Cardiac muscle cell (in vitro differentiated cells and primary cell): ENCODE measurements around the gene SNORC. TPM values are rescaled to one million over a fixed set of nuclear protein-coding genes. Genes with fewer than 3 reads are reported as not detected.
"Not testable (repeated sequence)": the region's sequence is repeated elsewhere in the genome, so short reads cannot be mapped to it uniquely, and the experiment has no call there.

Source experiments
- DNase-seq, 2 donors: peaks; one replicate each; pipeline versions ENCODE4 v3.0.0 to v3.0.0-alpha.2; 2010 to 2017; ENCODE audit warnings: low read depth in 1 of 2, low spot score in 1 of 2
- H3K27ac ChIP-seq: fragments of 200-600 bp; sonication (generic); 2 replicates; pipeline ENCODE4 v1.5.1; 2016
- H3K27me3 ChIP-seq: fragments of 200-600 bp; sonication (generic); 2 replicates; pipeline ENCODE4 v1.6.0; 2016; ENCODE audit warnings: control low read depth
- H3K36me3 ChIP-seq: fragments of 200-600 bp; sonication (generic); 2 replicates; pipeline ENCODE4 v1.5.1; 2016; ENCODE audit warnings: control low read depth
- H3K4me1 ChIP-seq: fragments of 200-600 bp; sonication (generic); 2 replicates; pipeline ENCODE4 v1.8.1; 2017; ENCODE audit warnings: low read depth, mild to moderate bottlenecking, mixed run types
- H3K4me3 ChIP-seq: fragments of 200-600 bp; sonication (generic); 2 replicates; pipeline ENCODE4 v1.5.1; 2016; ENCODE audit warnings: mild to moderate bottlenecking
- H3K9me3 ChIP-seq: fragments of 200-600 bp; sonication (generic); 2 replicates; pipeline ENCODE4 v1.5.1; 2017; ENCODE audit warnings: low read depth, mild to moderate bottlenecking, control low read depth
- polyA plus RNA-seq: library from polyadenylated mRNA; unstranded; fragments of >200 nt; fragmentation: Nextera tagmentation; extraction: Ambion mirVana; gene quantifications from 2 replicates; pipeline ENCODE4 v1.2.1, GENCODE V29; 2016
- total RNA-seq: library from RNA; depleted of rRNA; stranded (reverse); fragments of >200 nt; gene quantifications from 2 replicates; pipeline ENCODE4 v1.2.3, GENCODE V29; 2016
- TF ChIP-seq, protein P1 (sequence below): IDR thresholded peaks from 2 replicates; pipeline ENCODE4 v1.5.1; 2012; ENCODE audit warnings: low read depth, mild to moderate bottlenecking, low read length

The SNORC gene
- total and polyA plus RNA-seq, 2 experiments from 2014 or later = 2.3 to 13.1 TPM

DNA sequence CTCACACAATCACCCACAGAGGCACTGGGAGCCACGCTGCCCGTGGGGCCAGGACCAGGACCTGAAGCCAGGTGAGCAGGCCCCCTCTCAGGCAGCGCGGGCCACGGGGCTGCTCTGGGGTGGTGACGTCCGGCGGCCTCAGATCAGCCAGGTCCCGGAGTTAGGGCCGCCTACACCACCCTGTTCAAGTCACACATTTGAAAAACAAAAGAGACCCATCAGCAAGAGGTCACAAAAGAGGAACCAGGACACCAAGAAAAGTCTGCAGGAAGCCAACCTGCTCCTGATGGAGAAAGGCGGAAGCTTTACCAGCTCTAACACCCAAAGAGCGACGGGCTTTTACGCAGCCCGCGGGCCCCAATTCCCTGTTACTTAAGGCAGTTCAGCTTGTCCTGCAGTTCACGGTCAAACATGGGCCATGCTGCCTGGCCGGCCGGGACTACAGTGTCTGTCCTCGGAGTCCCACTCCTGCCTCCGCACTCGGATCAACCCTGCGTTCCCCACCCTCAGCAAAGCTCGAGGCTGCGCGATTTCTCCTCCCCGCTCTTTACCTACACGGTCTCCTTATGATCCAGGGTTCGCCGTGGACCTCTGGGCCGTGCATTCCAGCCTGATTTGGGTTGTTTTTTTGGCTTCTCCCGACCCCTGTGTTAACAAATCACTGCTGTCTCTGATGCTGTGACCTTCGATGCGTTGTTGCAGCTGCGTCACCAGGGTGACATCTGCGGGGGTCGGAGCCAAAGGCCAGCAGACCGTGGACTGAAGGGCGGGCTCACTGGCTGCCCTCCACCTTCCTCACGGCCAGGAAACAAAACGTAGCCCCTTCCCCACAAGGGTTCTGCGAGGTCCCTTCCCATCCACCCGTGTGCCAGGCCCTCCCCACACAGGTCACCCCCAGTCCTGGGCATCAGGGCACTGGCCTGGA lies 31.0 kb downstream of the SNORC start:
- Histone ChIP-seq H3K27ac (no peak overlapping the region), H3K36me3 (no peaks in the 10 kb centered on the region), H3K4me3 (no peak overlapping the region), H3K9me3 (no peaks in the 10 kb centered on the region), H3K4me1 (no peaks in the 10 kb centered on the region), H3K27me3 (no peaks in the 10 kb centered on the region)
- no peak for DNase-seq
- TF ChIP-seq, protein P1, sequence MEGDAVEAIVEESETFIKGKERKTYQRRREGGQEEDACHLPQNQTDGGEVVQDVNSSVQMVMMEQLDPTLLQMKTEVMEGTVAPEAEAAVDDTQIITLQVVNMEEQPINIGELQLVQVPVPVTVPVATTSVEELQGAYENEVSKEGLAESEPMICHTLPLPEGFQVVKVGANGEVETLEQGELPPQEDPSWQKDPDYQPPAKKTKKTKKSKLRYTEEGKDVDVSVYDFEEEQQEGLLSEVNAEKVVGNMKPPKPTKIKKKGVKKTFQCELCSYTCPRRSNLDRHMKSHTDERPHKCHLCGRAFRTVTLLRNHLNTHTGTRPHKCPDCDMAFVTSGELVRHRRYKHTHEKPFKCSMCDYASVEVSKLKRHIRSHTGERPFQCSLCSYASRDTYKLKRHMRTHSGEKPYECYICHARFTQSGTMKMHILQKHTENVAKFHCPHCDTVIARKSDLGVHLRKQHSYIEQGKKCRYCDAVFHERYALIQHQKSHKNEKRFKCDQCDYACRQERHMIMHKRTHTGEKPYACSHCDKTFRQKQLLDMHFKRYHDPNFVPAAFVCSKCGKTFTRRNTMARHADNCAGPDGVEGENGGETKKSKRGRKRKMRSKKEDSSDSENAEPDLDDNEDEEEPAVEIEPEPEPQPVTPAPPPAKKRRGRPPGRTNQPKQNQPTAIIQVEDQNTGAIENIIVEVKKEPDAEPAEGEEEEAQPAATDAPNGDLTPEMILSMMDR = no peak

DNA sequence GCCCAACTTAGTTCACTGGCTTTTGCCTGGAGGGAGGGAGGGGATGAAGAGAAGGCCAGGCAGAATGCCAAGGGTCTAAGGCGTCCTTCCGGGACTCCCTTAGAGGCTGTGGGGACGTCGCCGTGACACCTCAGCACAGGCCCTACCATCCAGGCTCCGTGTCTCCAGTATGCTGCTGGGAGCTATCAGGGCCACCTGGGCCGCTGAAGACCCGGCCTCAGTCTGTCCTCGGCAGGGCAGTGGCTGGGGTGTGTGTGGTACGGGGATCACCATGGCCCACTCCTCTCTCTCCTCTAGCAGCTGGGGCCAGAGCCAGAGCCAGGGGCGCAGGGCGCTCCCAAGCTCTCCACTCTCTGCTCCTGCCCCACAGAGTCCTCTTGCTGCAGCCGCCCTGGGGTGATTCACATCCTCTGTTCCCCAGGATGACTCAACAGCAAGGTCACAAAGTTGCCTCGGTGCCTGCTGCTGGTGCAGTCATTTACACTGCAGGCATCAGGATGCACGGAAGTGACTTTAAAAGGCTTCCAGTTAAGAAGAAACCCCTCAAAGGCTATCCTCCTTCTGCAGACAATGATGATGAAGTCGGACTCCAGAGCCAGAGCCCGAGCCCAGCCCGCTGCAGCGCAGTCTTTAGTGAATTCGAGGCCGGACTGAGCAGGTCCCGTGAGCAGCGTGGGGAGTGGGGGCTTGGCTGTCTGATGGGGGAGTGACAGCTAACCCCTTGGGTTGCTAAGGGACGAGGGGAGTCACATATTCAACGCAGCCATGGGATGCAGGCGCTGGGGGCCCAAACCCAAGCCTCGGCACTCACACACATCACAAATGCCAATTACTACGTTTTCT lies 31.9 kb downstream of the SNORC start:
- no peak overlapping the region for H3K4me3 ChIP-seq
- no peaks in the 10 kb centered on the region for H3K27me3 ChIP-seq
- no peaks in the 10 kb centered on the region for H3K36me3 ChIP-seq
- no peaks in the 10 kb centered on the region for H3K4me1 ChIP-seq
- peak in 1 of 2 donors; percentile 84 for DNase-seq
- H3K27ac ChIP-seq = no peak overlapping the region
- H3K9me3 ChIP-seq = no peaks in the 10 kb centered on the region
- TF ChIP-seq, protein P1 = no peak

DNA sequence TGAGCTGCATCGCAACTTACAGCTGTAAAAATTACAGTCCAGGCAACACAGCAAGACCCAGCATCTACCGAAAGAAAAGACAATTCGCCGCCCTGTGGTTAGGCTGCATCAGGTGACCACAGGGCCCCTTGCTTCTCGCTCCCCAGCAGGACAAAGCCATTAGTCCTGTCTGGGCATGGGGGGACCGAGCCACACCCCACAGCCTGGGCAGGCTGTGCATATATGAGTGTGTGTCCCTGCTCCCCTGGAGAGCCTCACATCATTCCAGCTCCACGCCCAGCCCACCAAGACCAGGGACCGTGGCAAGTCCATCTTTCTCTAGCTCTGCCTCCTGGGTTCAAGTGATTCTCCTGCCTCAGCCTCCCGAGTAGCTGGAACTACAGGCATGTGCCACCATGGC lies 33.9 kb downstream of the SNORC start:
- Histone ChIP-seq H3K4me1 (no peaks in the 10 kb centered on the region), H3K4me3 (no peak overlapping the region), H3K27ac (no peak overlapping the region), H3K27me3 (no peaks in the 10 kb centered on the region), H3K9me3 (no peaks in the 10 kb centered on the region), H3K36me3 (no peaks in the 10 kb centered on the region)
- TF ChIP-seq, protein P1 = no peak
- no peak for DNase-seq

DNA sequence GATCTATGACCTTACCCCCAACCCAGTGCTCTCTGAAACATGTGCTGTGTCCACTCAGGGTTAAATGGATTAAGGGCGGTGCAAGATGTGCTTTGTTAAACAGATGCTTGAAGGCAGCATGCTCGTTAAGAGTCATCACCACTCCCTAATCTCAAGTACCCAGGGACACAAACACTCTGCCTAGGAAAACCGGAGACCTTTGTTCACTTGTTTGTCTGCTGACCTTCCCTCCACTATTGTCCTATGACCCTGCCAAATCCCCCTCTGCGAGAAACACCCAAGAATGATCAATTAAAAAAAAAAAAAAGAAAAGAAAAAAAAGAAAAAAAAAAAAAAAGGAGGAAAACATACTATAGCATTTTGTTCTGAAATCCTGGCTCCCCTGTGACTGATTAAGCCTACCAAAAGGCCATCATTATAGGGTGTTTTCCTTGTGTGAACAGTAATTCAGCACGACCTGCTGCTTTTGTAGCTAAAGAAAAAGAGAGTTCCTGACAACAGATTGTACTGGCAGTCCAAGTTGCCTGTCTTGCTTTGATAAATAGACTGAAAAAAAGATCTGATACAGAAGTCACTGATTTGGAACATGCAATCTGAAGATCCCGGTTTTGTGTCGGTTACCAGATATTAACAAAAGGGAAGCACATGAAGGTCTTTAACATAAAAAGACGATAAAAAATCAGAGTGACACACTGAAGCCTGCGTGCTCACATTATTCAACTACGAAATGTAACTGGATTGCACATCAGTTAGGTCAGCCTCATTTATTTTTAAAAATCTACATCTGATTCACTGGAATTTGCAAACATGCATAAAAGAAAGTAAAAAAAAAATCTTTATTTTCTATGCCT lies 37.0 kb downstream of the SNORC start:
- H3K36me3 ChIP-seq, H3K4me1 ChIP-seq, DNase-seq: not testable (repeated sequence)

DNA sequence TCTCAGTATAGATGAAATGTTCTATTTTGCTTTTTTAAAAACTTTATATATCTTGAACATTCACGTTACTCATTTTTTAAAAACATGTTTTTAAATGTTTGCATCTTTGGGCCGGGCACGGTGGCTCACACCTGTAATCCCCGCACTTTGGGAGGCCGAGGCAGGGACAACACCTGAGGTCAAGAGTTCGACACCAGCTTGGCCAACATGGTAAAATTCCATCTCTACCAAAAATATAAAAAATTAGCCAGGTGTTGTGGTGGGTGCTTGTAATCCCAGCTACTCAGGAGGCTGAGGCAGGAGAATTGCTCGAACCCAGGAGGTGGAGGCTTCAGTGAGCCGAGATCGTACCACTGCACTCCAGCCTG lies 37.6 kb downstream of the SNORC start:
- H3K4me3 ChIP-seq, H3K27me3 ChIP-seq, H3K27ac ChIP-seq, H3K9me3 ChIP-seq, DNase-seq, H3K4me1 ChIP-seq, H3K36me3 ChIP-seq: not testable (repeated sequence)

More for the DNA sequence above, 37.0 kb downstream of the SNORC start:
- not testable (repeated sequence) for H3K9me3 ChIP-seq, H3K27me3 ChIP-seq, H3K27ac ChIP-seq, H3K4me3 ChIP-seq

DNA sequence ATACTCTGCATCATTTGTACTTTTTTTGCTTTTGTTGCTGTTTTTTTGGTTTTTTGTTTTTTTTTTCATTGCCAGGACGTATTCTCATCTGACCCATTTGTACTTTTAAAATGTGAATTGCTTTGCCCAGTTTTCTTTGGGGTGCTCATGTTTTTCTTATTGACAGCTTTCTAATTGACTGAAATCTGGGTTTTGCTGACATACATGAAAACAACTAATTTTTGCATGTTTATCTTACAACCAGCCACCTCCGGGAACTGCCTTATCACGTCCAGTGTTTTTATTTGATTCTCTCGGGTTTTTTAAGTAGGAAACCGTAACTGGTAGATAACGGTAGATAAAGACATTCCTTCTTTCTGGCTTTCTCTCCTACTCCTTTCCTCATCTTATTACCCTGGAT lies 38.6 kb downstream of the SNORC start:
- Histone ChIP-seq H3K4me1 (no peaks in the 10 kb centered on the region), H3K27ac (no peak overlapping the region), H3K36me3 (no peaks in the 10 kb centered on the region), H3K4me3 (no peak overlapping the region), H3K9me3 (no peaks in the 10 kb centered on the region), H3K27me3 (no peaks in the 10 kb centered on the region)
- peak in 1 of 2 donors; percentile 21 for DNase-seq
- TF ChIP-seq, protein P1 = no peak
